Stimulated activated CD4-positive, alpha-beta T cell treated with anti-CD3 and anti-CD28 coated beads, Interleukin-12 subunit alpha, Interleukin-12 subunit beta, amount 100 ng/mL, for 4 hours (primary cell): ENCODE data around the gene CLIC1.
A peak's percentile ranks its signal among the peaks of the same experiment; 100 is the strongest.
"Not testable (repeated sequence)": the region's sequence is repeated elsewhere in the genome, so short reads cannot be mapped to it uniquely, and the experiment has no call there.

Experiments used
- DNase-seq: peaks from one replicate; pipeline ENCODE4 v3.0.0-alpha.2; 2020

The CLIC1 gene

DNA sequence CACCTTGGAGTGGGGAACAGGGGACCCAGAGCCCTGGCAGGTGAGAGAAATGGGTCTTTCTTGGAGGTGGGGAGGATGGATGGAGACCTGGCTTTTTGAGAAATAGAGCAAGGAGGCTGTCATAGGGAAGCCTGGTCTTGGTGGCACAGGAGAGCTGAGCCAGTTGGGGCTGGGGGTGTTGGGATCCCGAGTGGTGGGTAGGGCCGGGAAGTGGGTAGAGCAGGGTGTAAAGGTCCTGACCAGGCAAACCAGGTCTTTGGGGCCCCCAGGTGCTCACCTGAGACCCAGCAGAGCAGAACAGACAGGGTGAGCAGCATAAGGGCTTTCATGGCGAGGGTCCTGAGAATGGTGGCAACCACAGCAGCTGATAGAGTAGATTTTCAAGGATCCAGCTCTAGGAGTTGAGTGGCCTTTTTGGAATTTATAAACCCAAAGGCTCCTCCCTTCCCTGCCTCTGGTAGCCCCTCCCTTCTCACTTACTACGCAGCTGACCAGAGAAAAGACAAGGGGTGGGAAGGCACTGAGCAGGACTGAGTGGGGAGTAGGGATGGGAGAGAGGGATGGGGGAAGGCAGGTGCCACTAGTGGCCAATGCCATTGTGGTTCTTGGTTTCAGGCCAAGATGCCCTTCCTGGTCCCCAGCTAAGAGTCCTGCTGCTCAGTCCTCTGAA, 14.8 kb downstream of the CLIC1 start, which contains the start of gene LY6G6C:
LY6G6C (minus strand) TSS at position 396 of the 670 bp plus-strand sequence; CDS start at position 329, 67 bp downstream.
- no peak for DNase-seq

- no peak for DNase-seq
These were observed 16.0 kb downstream of the CLIC1 start for GRCh38 chr6:31720196-31720770.

DNA sequence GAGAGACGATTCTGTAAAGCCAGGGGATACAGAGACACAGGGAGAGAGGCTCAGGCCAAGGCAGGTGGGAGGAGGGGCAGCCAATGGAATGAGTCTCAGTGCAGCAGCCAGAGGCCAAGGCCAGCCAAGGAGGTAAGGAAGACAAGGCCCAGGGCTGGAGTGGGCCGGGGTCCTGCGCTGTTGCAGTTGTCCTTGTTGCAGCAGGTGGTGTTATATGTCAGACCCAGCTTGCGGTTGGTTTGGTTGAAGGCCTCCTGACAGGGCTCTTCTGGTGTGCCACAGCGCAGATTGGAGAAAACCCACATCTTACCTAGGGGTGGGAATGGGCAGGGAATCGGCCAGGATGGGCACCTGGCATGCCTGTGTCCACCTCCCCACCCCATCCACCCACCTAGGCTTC, 17.3 kb downstream of the CLIC1 start:
- DNase-seq, result no peak

DNA sequence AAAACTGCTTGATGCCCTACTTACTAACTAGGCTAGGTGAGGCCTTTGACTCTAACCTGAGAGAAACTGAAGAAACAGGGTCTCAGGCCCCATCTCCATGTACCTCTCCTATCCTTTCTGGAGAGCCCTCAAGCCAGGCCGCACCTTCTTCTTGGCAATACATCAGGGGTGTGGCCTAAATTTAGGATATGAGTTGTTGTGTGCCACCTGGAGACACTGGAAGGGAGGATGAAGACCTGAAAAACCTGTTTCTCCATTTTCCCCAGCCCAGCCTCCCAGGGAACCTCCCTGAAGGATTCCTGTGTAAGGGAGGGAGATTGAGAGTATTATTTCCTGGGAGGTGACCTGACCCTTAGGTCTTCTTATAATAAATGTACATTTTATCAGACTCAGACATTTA, 18.1 kb downstream of the CLIC1 start:
- no peak for DNase-seq

DNA sequence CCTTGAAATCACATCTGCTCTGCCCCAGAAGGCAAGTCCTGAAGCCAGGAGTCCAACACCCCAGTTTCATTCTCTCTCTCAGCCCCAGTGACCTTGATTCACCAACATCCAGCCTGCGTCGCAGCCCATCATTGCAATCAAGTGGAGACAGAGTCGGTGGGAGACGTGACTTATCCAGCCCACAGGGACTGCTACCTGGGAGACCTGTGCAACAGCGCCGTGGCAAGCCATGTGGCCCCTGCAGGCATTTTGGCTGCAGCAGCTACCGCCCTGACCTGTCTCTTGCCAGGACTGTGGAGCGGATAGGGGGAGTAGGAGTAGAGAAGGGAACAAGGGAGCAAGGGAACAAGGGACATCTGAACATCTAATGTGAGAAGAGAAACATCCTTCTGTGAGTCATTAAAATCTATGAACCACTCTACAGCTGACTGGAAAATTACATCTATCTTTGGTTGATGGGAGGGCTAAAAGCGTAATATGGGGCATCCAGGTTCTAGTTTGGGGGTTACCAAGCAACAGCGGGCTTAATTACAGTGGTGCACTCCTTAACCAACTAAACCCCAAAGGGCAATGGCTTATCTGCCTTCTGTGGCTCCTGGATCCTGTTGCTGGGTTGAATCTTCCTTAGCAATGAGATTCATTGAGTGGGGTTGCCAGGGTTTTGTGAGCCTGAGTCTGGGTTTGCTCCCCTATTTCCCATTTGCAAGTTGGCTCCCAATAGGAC, 18.7 kb downstream of the CLIC1 start:
- no peak for DNase-seq

GRCh38 chr6:31715022-31715958, 21.0 kb downstream of the CLIC1 start, which contains the start of gene LY6G6D:
TSS of gene LY6G6D (plus strand) at chr6:31715348. CDS start at chr6:31715356, 8 bp downstream.
- DNase-seq, result no peak

GRCh38 chr6:31713991-31714684, 22.2 kb downstream of the CLIC1 start:
- DNase-seq, result no peak

- no peak for DNase-seq
These were observed 22.9 kb downstream of the CLIC1 start for GRCh38 chr6:31713465-31713864.

DNA sequence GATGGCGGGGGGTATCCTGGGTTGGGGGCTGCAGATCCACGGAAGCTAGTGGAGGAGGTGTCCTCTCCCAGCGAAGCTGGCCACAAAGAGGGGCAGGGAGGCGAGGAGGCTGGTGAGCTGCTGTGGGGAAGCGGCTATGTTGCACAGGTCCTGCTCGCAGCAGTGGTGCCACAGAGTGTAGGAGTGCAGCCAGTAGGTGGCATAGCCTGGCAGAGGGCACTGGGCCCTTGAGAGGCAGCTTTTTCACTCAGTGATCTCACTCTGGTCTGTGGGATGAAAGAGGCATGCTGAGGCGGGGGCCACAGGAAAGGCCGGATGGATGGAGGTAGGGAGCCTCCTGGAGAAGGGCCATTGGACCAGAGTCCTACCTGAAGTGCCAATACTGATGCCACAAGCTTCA, 24.0 kb downstream of the CLIC1 start:
- no peak for DNase-seq

DNA sequence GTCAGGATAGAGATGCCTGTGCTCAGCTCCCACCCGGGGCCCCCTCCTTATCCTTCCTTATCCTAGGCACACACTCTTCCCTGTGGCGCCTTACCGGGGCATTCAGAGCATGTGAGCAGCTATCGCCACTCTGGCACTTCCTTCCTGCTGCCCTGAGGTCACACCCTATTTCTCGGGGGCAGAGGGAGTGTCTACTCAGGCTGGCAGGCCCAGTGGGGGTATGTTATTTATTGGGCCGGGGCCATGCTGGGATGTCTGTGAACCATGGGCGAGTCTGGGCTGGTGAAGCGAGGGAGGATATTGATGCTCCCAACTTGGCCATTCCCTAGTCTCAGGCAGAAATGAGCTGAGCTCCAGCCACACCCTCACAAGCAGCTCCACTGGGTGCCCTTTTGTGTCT, 25.1 kb downstream of the CLIC1 start:
- no peak for DNase-seq

- DNase-seq, result no peak
These were observed 25.7 kb downstream of the CLIC1 start for GRCh38 chr6:31710523-31711219.

DNA sequence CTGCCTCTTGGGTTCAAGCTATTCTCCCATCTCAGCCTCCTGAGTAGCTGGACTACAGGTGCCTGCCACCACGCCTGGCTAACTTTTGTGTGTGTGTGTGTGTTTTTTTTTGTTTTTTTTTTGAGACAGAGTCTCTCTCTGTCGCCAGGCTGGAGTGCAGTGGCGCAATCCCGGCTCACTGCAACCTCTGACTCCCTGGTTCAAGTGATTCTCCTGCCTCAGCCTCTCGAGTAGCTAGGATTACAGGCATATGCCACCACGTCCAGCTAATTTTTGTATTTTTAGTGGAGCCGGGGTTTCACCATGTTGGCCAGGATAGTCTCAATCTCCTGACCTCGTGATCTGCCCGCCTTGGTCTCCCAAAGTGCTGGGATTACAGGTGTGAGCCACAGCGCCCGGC, 27.2 kb downstream of the CLIC1 start:
- not testable (repeated sequence) for DNase-seq

GRCh38 chr6:31708224-31708623, 28.1 kb downstream of the CLIC1 start:
- DNase-seq, result no peak

DNA sequence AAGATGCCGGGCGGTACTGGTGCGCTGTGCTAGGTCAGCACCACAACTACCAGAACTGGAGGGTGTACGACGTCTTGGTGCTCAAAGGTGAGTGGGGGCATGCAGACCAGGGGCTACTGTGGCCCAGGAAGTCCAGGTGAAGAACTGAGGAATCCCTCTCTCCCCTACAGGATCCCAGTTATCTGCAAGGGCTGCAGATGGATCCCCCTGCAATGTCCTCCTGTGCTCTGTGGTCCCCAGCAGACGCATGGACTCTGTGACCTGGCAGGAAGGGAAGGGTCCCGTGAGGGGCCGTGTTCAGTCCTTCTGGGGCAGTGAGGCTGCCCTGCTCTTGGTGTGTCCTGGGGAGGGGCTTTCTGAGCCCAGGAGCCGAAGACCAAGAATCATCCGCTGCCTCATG, 28.6 kb downstream of the CLIC1 start:
- DNase-seq, result no peak

DNA sequence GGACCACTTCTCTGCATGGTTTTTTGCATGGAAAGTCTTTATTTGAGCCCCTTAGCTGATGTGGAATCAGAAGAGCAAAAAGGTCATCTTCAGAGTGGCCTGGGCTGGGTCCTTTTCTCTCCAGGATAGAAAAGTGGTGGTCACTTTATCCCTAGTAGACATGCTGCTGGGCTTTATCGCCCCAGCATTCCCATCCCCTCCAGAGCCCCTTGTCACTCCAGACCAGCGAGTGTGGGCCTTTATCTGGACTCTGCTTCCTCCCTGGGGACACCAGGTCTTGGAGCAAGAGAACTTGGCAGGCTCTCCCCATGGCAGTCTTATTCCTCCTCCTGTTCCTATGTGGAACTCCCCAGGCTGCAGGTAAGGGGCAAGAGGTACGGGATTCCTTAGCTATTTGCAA, 29.7 kb downstream of the CLIC1 start, which contains the start of gene LY6G6F:
LY6G6F (plus strand) TSS at position 268 of the 400 bp plus-strand sequence; CDS start at position 309, 41 bp downstream.
- DNase-seq, result no peak

GRCh38 chr6:31705931-31706330, 30.4 kb downstream of the CLIC1 start:
- DNase-seq, result no peak

DNA sequence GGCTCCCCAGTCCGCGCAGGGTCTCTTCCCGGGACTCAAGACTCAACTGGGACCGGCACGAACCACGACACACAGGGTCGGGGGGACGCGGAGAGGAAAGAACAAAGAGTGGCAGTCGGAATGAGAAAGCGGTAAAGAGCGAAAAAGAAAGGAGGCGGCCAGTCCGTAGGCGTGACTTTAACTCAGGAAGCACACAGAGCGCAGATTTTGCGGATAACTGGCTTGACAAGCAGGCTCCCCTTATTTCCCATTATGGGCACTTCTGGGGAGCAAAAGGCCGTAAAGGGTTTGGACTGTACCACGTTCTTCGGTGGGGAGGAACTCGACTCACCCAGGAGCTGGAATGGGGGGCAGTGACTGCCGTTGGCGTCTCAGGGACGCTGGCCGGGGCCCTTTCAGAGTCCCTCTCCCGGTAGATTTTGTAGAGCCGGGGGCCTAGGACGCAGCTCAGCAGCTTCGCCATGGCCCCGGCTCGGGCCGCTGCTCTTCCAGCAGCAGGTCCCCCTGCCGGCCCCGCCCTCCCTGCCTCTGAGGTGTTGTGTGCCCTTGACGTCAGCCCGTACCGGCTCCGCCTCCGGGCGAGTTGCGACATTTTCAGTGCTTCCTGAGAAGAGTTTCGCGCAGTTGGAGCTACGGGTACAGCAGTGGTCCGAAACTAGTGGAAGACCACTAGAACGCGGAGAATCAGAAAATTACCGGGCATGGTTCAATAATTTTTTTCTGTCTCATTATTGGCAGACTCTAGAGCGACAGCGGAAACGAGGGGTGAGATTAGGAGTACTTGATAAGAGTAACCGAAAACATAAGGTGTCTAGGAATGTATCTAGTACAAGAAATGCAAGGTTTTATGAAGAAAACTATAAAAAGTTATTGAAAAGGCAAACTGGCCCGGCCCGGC, 33.3 kb downstream of the CLIC1 start, which contains the start of gene ABHD16A:
ABHD16A (minus strand) TSS at position 506 of the 898 bp plus-strand sequence; CDS start at position 463, 43 bp downstream.
- peak; percentile 95 for DNase-seq

GRCh38 chr6:31702405-31702818, 33.9 kb downstream of the CLIC1 start:
- DNase-seq, result peak; percentile 18

- no peak for DNase-seq
These were observed 34.5 kb downstream of the CLIC1 start for GRCh38 chr6:31701666-31702404.
